NCI-H187 treated with DMSO at 0.1 percent for 48 hours (cell line): ENCODE data around the gene ERC1.

Experiments
- DNase-seq: peaks from one replicate; lab custom pipeline; 2025; lab: John Stamatoyannopoulos, UW

The ERC1 gene

DNA sequence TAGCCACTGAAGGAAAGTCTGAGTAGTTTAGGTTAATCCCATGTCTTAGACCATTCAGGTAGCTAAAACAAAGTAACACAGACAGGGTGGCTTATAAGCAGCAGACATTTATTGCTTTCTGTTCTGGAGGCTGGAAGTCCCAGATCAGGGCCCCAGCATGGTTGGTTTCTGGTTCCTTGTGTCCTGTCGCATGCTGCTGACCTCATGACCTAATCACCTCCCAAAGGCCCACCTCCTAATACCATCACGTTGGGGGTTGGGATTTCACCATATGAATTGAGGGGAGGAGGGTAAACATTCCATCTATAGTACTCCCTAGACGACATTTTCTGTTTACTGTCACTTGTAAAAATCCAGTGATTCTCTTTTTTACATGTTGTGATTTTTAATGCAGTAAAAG, 454.8 kb downstream of the ERC1 start:
- no peak for DNase-seq

GRCh38 chr12:1448336-1448735, 457.3 kb downstream of the ERC1 start:
- no peak for DNase-seq

- DNase-seq = no peak
Measured at GRCh38 chr12:1453810-1454209, 462.8 kb downstream of the ERC1 start.

GRCh38 chr12:1456885-1457284, 465.9 kb downstream of the ERC1 start:
- DNase-seq = no peak

- DNase-seq = no peak
Measured at GRCh38 chr12:1457901-1458300, 466.9 kb downstream of the ERC1 start.

GRCh38 chr12:1459339-1459738, 468.3 kb downstream of the ERC1 start:
- no peak for DNase-seq

DNA sequence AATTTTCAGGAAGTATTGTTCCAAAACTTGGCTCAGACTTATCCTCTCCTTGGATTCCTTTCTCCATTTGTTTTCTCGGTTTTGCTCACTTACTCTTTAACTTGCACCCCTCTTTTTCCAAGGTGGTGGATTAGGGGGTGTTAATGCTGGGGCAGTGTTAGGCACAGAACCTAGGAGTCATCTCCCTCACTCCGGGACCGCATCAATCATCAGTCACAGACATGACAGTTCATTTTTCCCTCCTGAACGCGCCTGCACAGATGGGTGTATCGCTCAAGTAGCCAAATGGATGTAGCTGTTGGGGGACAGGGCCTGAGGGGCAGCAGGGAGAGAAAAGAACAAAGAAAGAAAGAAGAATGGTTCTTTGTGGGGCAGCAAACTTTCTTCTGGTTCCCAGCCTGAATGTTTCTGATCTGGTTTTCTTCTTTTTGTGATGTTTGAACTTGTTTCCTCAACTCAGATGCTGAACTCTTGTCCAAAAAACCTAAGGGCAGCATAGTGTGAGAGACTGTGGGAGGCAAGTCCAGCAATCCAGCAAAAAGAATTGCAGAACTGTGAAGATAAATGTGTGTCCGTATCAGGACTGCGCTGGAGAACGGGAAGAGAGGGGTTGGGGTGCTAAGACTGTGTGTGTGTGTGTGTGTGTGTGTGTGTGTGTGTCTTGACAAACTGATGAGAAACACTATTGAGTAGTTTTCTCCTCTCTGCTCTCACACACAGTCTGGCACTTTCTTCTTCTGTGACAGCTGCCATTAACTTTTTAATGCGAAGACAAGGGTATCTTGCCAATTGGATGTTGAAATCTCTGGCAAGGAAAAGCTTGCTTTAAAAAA, 472.3 kb downstream of the ERC1 start:
- no peak for DNase-seq

- DNase-seq = no peak
Measured at GRCh38 chr12:1464925-1465324, 473.9 kb downstream of the ERC1 start.

DNA sequence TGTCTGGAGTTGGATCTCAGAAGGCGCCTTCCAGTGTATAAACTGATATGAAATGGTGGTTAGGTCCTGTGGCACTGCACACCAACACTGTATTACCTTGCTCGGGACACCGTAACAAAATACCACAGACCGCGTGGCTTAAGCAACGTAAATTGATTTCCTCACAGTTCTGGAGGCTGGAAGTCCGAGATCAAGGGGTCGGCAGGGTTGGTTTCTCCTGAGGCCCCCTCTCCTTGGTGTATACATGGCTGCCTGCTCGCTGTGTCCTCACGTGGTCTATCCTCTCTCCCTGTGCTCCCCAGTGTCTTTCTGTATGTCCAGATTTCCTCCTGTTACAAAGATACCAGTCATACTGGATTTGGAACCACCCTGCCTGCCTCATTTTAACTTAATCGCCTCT, 475.0 kb downstream of the ERC1 start:
- no peak for DNase-seq

DNA sequence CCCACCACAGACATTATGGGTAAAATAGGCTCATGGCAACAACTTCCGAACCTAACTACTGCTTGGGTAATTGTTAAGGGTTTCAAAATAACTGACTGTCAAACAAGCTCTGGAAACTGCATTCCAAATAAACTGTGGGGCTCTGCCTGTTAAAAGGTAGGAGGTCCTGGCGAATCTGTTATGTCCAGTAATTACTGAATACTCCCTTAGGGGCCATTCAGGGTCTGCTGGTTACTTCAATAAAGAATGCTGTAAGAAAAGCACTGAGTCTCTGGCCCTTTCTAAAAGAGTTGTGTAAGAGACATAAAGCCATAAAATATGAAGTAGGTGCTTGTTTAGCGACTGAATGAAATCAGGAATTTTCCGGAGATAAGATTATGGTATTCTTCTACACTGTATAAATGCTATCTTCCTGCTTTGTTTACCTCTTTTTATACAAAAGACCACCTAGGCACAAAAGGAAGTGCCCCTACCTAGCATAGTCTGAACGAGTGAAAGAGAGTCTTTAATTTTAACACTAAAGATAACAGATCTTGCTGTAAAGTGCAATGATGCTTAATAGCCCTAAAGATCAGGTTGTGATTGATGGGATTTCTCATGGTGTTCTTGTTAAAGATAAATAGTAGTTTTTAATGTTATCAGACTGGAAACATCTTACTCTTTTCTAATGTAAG, 475.6 kb downstream of the ERC1 start:
- DNase-seq = no peak

DNA sequence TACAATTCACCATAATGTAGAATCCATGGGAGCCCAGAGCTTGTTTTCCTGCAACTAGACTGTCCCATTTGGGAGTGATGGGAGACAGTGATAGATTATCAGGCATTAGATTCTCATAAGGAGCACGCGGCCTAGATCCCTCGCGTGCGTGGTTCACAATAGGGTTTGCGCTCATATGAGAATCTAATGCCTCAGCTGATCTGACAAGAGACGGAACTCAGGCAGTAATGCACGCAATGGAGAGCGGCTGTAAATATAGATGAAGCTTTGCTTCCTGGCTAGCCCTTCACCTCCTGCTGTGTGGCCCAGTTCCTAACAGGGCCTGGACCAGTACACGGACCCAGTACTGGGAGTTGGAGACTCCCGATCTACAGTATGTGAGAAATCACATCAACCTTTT, 476.7 kb downstream of the ERC1 start:
- no peak for DNase-seq

GRCh38 chr12:1469070-1469469, 478.0 kb downstream of the ERC1 start:
- no peak for DNase-seq

- DNase-seq = no peak
Measured at GRCh38 chr12:1470051-1470450, 479.0 kb downstream of the ERC1 start.

- no peak for DNase-seq
Measured at GRCh38 chr12:1471224-1471623, 480.2 kb downstream of the ERC1 start.

- DNase-seq = no peak
Measured at GRCh38 chr12:1473418-1473817, 482.4 kb downstream of the ERC1 start.

DNA sequence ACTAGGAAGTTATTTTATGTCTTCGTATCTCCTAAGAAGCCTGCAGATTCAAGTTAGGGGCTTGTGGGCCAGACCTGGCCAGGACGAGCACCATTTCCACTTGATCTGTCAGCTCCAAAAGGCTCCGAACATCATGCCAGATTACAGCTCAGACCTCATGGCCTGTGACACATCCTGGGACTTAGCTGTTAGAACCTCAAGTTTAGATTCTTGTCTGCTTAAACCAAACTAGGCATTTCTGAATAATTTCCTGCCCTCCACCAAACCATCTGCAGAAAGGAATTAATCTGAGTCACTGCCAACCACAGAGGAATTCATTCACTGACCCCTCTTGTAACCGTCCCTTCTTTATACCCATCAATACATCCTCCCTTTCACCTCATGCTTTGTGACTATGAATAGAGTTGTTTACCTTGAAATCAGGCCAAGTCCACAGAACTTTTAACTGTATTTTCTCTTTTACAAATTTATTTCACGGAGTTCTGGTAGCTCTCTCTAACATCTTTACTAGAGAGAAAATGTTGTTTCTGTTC, 483.1 kb downstream of the ERC1 start:
- no peak for DNase-seq

GRCh38 chr12:1474574-1475153, 483.6 kb downstream of the ERC1 start:
- DNase-seq = no peak

GRCh38 chr12:1479645-1480044, 488.6 kb downstream of the ERC1 start:
- DNase-seq = no peak

DNA sequence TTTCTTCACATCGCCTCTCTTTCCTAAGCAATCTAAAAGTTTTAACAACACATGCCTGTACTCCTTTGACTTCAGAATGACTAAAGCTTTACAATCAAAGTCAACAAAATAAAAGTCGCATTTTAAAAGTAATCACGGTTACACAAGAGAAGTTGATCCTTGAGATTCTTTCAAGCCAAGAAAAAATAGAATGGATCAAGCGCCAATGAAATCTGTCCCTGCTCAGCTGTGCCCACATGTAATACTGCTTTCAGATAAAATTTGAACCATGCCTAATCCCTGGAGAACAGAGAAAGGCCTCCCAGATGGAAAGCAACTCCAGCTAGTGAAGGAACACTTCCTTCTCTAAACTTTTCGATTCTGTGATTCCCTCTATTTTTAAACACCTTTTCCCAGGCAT, 490.3 kb downstream of the ERC1 start:
- DNase-seq = no peak

DNA sequence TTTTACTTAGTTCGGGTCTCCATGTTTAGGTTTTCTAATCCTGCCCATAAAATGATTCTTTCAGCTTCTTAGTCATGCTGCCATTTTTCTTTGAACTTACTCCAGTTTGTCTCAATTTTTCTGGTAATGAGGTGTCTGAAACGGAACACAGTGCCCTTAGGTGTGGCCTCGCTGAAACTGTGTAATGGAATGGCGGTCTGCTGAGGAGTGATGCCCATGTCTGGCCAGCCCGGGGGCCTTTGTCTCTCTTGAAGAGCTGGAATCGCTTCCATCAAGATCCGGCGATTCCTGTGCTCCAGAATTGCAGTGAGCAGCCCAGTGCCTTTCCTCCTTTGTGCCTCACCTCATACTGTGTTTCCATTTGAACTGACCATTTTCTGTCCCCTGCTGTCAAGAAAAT, 490.9 kb downstream of the ERC1 start:
- no peak for DNase-seq

- no peak for DNase-seq
Measured at GRCh38 chr12:1488908-1489381, 497.9 kb downstream of the ERC1 start.

DNA sequence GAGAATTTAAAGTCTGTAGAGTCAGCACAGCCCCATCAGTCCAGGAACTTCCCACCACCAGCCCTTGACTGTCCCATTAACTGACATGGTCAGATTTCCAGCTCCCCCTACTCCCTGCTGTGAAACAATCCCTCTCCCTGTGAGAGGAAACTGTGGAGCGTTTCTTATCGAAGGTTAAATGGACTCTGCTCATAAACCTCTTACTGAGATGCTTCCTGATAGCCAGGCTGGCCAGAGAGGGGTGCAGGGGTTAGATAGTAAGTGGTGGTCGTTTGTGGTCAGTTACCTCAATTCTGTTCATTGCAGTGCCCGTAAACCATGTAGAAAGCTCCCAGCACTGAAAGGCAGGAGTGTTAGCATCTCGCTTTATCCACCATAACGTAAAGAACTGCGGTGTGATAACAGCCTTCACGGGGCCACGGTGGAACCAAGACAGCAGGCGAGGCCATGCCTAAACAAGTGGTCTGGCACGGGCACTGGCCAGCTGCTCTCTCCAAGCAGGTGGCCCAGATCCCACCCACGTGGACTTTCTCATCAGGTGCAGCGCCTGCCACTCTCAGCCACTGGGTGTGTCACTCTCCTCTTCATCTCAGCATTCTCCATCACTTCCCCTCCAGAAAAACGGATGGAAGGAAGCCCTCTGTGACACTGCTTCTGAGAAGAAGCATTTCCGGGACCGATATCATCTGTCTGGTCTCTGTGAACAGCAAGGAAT, 501.1 kb downstream of the ERC1 start:
- no peak for DNase-seq
